Measurements from ENCODE around the gene APH1B.
A peak's percentile ranks its signal among the peaks of the same experiment; 100 is the strongest.

APH1B gene

GRCh38 chr15:63261311-63261710 is 16.1 kb upstream of the APH1B start:
- Histone ChIP-seq H3K36me3 (peaks cover 32 to 47% (median 38%) of the 10 kb centered on the region in 3 donors), H3K27ac (no peak overlapping the region), H3K9me3 (no peaks in the 10 kb centered on the region), H3K4me3 (no peak overlapping the region), H3K4me1 (peaks cover 0 to 6% (median 3%) of the 10 kb centered on the region in 4 donors), H3K27me3 (no peaks in the 10 kb centered on the region)
- TF ChIP-seq, protein P1, sequence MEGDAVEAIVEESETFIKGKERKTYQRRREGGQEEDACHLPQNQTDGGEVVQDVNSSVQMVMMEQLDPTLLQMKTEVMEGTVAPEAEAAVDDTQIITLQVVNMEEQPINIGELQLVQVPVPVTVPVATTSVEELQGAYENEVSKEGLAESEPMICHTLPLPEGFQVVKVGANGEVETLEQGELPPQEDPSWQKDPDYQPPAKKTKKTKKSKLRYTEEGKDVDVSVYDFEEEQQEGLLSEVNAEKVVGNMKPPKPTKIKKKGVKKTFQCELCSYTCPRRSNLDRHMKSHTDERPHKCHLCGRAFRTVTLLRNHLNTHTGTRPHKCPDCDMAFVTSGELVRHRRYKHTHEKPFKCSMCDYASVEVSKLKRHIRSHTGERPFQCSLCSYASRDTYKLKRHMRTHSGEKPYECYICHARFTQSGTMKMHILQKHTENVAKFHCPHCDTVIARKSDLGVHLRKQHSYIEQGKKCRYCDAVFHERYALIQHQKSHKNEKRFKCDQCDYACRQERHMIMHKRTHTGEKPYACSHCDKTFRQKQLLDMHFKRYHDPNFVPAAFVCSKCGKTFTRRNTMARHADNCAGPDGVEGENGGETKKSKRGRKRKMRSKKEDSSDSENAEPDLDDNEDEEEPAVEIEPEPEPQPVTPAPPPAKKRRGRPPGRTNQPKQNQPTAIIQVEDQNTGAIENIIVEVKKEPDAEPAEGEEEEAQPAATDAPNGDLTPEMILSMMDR (IDR thresholded peaks at IDR 0.05), result no peak
- intact Hi-C loops (cut with DNase I; ENCODE audit: low total_unique reads), result no loop called here
- DNase-seq, result no peak

DNA sequence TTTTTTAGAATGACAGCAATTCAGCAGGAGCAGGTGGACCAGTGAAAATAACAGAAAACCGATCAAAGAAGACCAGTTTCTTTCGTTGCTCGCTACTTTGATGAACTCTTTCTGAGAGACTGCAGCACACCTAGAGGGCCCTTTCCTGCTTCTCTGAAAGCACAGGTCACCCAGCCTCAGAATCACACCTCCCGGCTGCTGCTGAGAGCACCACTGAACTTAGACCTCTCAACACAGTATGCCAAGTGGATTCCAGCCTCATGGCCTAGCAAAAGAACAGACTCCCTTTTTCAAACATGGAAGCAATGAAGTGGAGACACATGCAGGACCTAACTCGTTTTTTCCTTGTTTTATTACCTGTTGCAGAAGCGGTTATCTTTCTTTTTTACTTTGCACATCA is 13.9 kb upstream of the APH1B start:
- H3K27me3 ChIP-seq, result no peaks in the 10 kb centered on the region
- no peaks in the 10 kb centered on the region for H3K4me1 ChIP-seq
- H3K4me3 ChIP-seq, result no peak overlapping the region
- H3K36me3 ChIP-seq, result peaks cover 32 to 45% (median 44%) of the 10 kb centered on the region in 3 donors
- no peaks in the 10 kb centered on the region for H3K9me3 ChIP-seq
- TF ChIP-seq, protein P1 (IDR thresholded peaks at IDR 0.05), result no peak
- no peak for DNase-seq
- H3K27ac ChIP-seq, result no peak overlapping the region
- intact Hi-C loops (cut with DNase I; ENCODE audit: low total_unique reads), result no loop called here

DNA sequence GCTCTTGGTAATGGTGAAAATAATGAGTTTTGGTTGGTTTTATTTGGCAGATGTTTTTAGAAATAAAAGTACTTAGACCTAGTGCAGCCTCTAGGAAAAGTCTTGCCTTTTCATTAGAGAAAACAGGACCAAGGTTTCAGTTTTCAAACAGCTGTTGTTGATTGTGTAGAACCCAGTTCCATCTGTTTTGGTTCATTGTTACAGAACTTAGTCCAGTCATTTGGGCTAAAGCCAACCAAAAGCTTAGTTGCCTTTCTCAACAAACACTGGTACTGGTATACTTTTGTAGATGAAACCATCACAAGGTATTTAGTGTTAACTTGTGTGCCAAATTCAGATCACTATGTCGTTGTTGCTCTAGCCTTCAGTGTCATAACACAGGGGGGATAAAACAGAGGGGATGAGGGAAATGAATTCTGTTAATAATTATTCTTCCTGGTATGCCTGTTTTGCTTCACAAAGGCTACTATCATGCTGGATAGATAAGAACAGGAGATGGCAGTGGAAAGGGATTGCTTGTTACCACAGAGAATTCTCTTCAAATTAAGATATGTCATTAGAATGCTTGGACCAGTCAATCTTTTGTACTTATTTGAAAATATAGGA is 12.6 kb upstream of the APH1B start:
- Histone ChIP-seq H3K4me3 (no peak overlapping the region), H3K27me3 (no peaks in the 10 kb centered on the region), H3K9me3 (no peaks in the 10 kb centered on the region), H3K36me3 (peaks cover 28 to 42% (median 37%) of the 10 kb centered on the region in 3 donors), H3K4me1 (no peaks in the 10 kb centered on the region), H3K27ac (no peak overlapping the region)
- intact Hi-C loops (cut with DNase I; ENCODE audit: low total_unique reads), result no loop called here
- TF ChIP-seq, protein P1 (IDR thresholded peaks at IDR 0.05), result no peak
- DNase-seq, result no peak

GRCh38 chr15:63274427-63274826 is 3.0 kb upstream of the APH1B start:
- Histone ChIP-seq H3K4me1 (peaks cover 0 to 9% (median 4%) of the 10 kb centered on the region in 4 donors), H3K36me3 (peaks cover 0 to 3% (median 0%) of the 10 kb centered on the region in 3 donors), H3K27me3 (no peaks in the 10 kb centered on the region), H3K27ac (no peak overlapping the region), H3K9me3 (no peaks in the 10 kb centered on the region), H3K4me3 (no peak overlapping the region)
- intact Hi-C loops (cut with DNase I; ENCODE audit: low total_unique reads), result no loop called here
- TF ChIP-seq, protein P1 (IDR thresholded peaks at IDR 0.05), result no peak
- no peak for DNase-seq

GRCh38 chr15:63276342-63277037 is 915 bp upstream of the APH1B start:
- Histone ChIP-seq H3K9me3 (no peaks in the 10 kb centered on the region), H3K4me3 (peak overlapping the region; percentile 74 to 99), H3K4me1 (peaks cover 0 to 9% (median 4%) of the 10 kb centered on the region in 4 donors), H3K36me3 (peaks cover 0 to 21% (median 0%) of the 10 kb centered on the region in 3 donors), H3K27me3 (no peaks in the 10 kb centered on the region), H3K27ac (peak overlapping the region; percentile 91 to 99)
- no peak for DNase-seq
- TF ChIP-seq, protein P1 (IDR thresholded peaks at IDR 0.05), result no peak
- intact Hi-C loops (cut with DNase I; ENCODE audit: low total_unique reads), result loop anchor here (5.0 kb wide), 1 partner anchor 154 kb away; the partner anchor contains the start of gene LACTB
